Measurements from ENCODE around the gene IPO4. TPM values are rescaled to one million over a fixed set of nuclear protein-coding genes. Genes with fewer than 3 reads are reported as not detected.

IPO4 gene
- total RNA-seq, 2 donors from 2014 or later = 24.9 to 30.6 TPM

DNA sequence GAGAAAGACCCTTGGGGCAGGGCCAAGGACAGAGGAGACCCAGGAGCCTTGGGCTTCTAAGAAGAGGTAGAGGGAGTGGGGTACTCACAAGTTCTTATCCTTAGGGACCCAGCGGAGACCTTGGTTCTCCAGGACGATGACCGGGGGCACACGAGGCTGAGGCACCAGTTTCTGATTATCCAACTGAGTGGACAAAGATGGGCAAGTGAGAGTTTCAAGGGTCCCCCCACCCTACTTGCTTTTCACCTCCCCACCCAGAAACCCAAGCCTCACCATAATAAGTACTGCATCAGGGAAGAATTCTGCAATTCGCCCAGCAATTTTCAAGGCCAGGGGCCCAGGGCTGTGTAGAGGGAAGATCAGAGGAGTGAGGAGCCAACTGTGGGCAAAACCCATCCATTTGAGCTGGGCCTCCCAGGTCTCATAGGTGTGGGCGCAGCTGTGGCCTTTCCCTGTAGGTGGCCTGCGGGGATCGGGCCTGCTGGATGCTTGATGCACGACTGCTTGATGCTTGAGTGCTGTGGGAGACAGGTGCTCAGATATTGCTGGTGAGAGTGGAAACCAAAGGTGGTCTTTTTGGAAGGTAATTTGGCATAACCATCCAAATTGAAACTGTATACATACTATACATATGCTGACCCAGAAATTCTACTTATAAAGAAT, 49.2 kb downstream of the IPO4 start:
- intact Hi-C loops (cut with DNase I) = no loop called here
- no peak for DNase-seq (ENCODE audit: low spot score)

DNA sequence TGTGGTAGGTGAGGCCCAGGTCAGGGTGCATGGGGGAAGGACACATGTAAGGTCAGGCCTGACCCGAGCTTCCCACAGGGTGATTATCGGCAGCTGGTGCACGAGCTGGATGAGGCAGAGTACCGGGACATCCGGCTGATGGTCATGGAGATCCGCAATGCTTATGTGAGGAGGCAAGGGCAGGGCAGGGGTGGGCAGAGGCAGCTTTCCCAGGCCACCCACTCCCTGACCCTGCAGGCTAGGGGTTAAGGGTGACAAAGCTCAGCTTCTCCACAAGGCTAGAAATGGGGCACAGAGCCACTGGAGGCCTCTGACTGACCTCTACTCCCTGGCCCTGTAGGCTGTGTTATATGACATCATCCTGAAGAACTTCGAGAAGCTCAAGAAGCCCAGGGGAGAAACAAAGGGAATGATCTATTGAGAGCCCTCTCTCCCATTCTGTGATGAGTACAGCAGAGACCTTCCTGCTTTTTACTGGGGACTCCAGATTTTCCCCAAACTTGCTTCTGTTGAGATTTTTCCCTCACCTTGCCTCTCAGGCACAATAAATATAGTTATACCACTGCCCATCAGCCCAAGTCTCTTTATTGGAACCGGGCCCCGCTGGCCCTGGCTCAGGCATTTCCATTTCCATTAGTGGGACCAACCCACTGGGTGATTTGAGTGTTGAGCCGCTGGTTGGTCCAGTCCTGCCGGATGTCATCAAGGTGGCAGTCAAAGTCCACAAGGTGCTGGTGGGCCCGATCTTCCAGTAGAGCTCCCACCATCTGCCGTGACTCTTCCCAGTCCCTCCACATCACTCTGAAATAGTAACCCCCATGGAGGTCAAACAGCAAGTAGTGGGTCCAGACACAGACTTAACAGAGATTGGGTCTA, 50.0 kb downstream of the IPO4 start:
- intact Hi-C loops (cut with DNase I) = no loop called here
- no peak for DNase-seq (ENCODE audit: low spot score)

DNA sequence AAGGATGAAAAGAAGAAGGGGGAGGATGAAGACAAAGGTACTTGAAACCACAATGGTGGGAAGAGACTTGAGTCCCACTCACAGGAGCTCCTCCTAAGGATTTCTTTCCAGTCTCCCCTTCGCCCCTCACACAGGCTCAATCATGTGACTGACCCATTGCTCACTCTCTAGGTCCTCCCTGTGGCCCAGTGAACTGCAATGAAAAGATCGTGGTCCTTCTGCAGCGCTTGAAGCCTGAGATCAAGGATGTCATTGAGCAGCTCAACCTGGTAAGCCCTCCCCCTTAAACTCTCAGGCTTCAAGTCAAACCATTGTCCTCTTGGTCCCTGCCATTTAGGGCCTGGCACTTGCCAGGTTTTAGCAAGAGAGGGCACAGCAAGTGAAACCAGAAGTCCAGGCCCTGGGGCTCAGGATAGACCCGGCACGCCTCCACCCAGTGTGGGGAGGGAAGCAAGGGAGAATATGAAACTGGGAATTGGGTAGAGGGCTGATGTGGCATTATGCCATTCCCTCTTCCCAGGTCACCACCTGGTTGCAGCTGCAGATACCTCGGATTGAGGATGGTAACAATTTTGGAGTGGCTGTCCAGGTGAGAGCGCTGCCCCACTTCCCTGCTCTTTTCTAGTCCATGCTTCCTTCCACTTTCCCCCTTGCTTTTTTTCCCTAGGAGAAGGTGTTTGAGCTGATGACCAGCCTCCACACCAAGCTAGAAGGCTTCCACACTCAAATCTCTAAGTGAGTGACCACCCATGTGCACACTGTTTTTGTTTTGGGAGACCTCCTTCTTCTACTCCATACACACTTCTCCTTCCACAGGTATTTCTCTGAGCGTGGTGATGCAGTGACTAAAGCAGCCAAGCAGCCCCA, 50.9 kb downstream of the IPO4 start:
- intact Hi-C loops (cut with DNase I) = no loop called here
- no peak for DNase-seq (ENCODE audit: low spot score)

DNA sequence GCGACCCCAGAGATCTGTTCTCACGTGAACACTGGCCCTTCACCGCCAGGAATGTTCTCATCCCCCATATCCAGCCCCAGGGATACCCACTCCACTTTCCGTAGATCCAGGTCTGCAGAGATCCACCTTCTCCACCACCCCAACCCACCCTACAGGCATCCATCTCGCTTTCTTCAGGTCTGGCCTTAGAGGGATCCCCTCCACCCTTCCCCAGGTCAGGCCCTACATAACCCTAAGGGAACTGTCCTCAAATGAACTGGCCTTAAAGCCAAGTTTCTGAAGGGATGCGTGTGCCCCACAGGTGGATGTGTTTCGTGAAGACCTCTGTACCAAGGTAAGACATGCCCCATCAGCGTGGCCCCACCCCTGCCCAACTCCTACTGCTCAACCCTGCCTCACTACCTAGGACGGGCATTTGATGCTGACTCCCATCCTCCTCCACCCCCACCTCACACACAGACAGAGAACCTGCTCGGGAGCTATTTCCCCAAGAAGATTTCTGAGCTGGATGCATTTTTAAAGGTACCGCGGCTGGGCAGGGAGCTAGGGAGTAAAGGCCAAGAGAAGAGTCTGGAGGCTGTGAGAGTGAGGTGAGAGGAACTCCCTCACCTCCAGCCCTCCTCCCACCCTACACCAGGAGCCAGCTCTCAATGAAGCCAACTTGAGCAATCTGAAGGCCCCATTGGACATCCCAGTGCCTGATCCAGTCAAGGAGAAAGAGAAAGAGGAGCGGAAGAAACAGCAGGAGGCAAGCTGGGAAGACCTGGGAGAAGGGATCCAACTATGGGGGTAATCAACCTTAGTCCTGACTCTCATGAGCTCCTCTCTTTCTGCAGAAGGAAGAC, 51.7 kb downstream of the IPO4 start:
- no peak for DNase-seq (ENCODE audit: low spot score)

GRCh38 chr14:24135834-24136683, 52.6 kb downstream of the IPO4 start, which contains the start of gene PSME1:
Gene PSME1, plus strand, starts transcription at chr14:24136194. Its CDS starts 69 bp downstream, at chr14:24136263.
- peak; percentile 98 for DNase-seq (ENCODE audit: low spot score)
- intact Hi-C loops (cut with DNase I) = no loop called here

More for the DNA sequence above, 51.7 kb downstream of the IPO4 start:
- intact Hi-C loops (cut with DNase I) = no loop called here

GRCh38 chr14:24135584-24135833, 53.1 kb downstream of the IPO4 start:
- DNase-seq (ENCODE audit: low spot score) = peak; percentile 80
- intact Hi-C loops (cut with DNase I) = no loop called here

GRCh38 chr14:24133735-24134134, 54.9 kb downstream of the IPO4 start:
- intact Hi-C loops (cut with DNase I) = no loop called here
- no peak for DNase-seq (ENCODE audit: low spot score)

GRCh38 chr14:24132976-24133375, 55.6 kb downstream of the IPO4 start:
- no peak for DNase-seq (ENCODE audit: low spot score)
- intact Hi-C loops (cut with DNase I) = no loop called here

GRCh38 chr14:24132061-24132685, 56.4 kb downstream of the IPO4 start:
- no peak for DNase-seq (ENCODE audit: low spot score)
- intact Hi-C loops (cut with DNase I) = no loop called here

GRCh38 chr14:24131549-24131966, 57.1 kb downstream of the IPO4 start:
- DNase-seq (ENCODE audit: low spot score) = no peak
- intact Hi-C loops (cut with DNase I) = no loop called here

GRCh38 chr14:24130717-24131548, 57.7 kb downstream of the IPO4 start:
- no peak for DNase-seq (ENCODE audit: low spot score)
- intact Hi-C loops (cut with DNase I) = no loop called here

- DNase-seq (ENCODE audit: low spot score) = no peak
- intact Hi-C loops (cut with DNase I) = no loop called here
These were observed 58.3 kb downstream of the IPO4 start, which contains the start of gene FITM1 for GRCh38 chr14:24130380-24130716. Gene FITM1, plus strand, starts transcription at chr14:24130659. Its CDS starts 905 bp downstream, at chr14:24131564.

Small RNA genes lying within 50 kb of the gene (microRNA-seq; reads per million reads assigned to microRNA genes)
- 0 reads per million in 2 donors for gene MIR7703 (ENCODE audit: borderline microRNAs expressed in 2 of 2)

Other genes with a start within 250 kb of the IPO4 start
- 10 to 100 TPM; 15.4 to 16.9 TPM for gene DHRS4, start 235.0 kb downstream of the IPO4 start, total RNA-seq
- 10 to 100 TPM; 15.1 to 16.9 TPM for gene DHRS4L2, start 199.9 kb downstream of the IPO4 start, total RNA-seq
- under 1 TPM; 0.14 to 0.23 TPM for gene CARMIL3, start 136.8 kb downstream of the IPO4 start, total RNA-seq
- gene CPNE6, start 117.3 kb downstream of the IPO4 start, total RNA-seq = 1 to 10 TPM in 1 of 2 donors, under 1 TPM in 1; 0.32 to 1.3 TPM
- 10 to 100 TPM; 18.8 to 27.4 TPM for gene PCK2, start 94.5 kb downstream of the IPO4 start, total RNA-seq
- gene DCAF11, start 74.0 kb downstream of the IPO4 start, total RNA-seq = 10 to 100 TPM; 32.2 to 37.1 TPM
- gene NRL, start 73.9 kb downstream of the IPO4 start, total RNA-seq = 1 to 10 TPM; 1.1 to 1.4 TPM
- gene FITM1, start 58.2 kb downstream of the IPO4 start, total RNA-seq = under 1 TPM in 1 of 2 donors, not detected in 1; 0.38 TPM
- gene PSME1, start 52.6 kb downstream of the IPO4 start, total RNA-seq = 100 to 1,000 TPM; 114 to 119 TPM
- gene EMC9, start 47.2 kb downstream of the IPO4 start, total RNA-seq = 10 to 100 TPM; 10.9 to 14.2 TPM
- gene PSME2, start 42.2 kb downstream of the IPO4 start, total RNA-seq = 10 to 100 TPM; 72.6 to 97.7 TPM
- gene RNF31, start 41.3 kb downstream of the IPO4 start, total RNA-seq = 10 to 100 TPM; 34.9 to 53.7 TPM
- gene IRF9, start 27.6 kb downstream of the IPO4 start, total RNA-seq = 10 to 100 TPM; 53.7 to 92.4 TPM
- gene REC8, start 16.7 kb downstream of the IPO4 start, total RNA-seq = 1 to 10 TPM; 8.0 to 9.4 TPM
- 10 to 100 TPM; 30.1 to 35.2 TPM for gene TM9SF1, start 6.6 kb upstream of the IPO4 start, total RNA-seq
- gene TSSK4, start 16.9 kb upstream of the IPO4 start, total RNA-seq = not detected
- gene CHMP4A, start 24.7 kb upstream of the IPO4 start, total RNA-seq = 10 to 100 TPM; 41.8 to 42.7 TPM
- 10 to 100 TPM; 22.1 to 23.1 TPM for gene MDP1, start 27.2 kb upstream of the IPO4 start, total RNA-seq
- gene NEDD8, start 43.6 kb upstream of the IPO4 start, total RNA-seq = 100 to 1,000 TPM; 121 to 125 TPM
- 10 to 100 TPM; 34.4 to 42.0 TPM for gene GMPR2, start 44.1 kb upstream of the IPO4 start, total RNA-seq
- 10 to 100 TPM; 77.8 to 85.1 TPM for gene TINF2, start 53.8 kb upstream of the IPO4 start, total RNA-seq
- gene TGM1, start 74.4 kb upstream of the IPO4 start, total RNA-seq = 1 to 10 TPM in 1 of 2 donors, under 1 TPM in 1; 0.14 to 1.7 TPM
- gene RABGGTA, start 82.8 kb upstream of the IPO4 start, total RNA-seq = 10 to 100 TPM; 14.5 to 17.3 TPM
- 10 to 100 TPM; 14.0 to 17.9 TPM for gene DHRS1, start 111.0 kb upstream of the IPO4 start, total RNA-seq
- gene NOP9, start 111.0 kb upstream of the IPO4 start, total RNA-seq = 10 to 100 TPM; 19.2 to 20.9 TPM
- 10 to 100 TPM; 10.1 to 10.8 TPM for gene CIDEB, start 119.2 kb upstream of the IPO4 start, total RNA-seq
- 1 to 10 TPM; 2.5 to 4.0 TPM for gene LTB4R2, start 121.3 kb upstream of the IPO4 start, total RNA-seq
- 1 to 10 TPM; 5.6 TPM for gene LTB4R, start 122.7 kb upstream of the IPO4 start, total RNA-seq
- gene ADCY4, start 146.3 kb upstream of the IPO4 start, total RNA-seq = 10 to 100 TPM; 35.2 to 36.0 TPM
- gene RIPK3, start 151.2 kb upstream of the IPO4 start, total RNA-seq = 1 to 10 TPM; 8.5 to 9.2 TPM
- 10 to 100 TPM; 75.1 to 87.2 TPM for gene NFATC4, start 179.4 kb upstream of the IPO4 start, total RNA-seq
- 10 to 100 TPM; 13.1 to 15.1 TPM for gene NYNRIN, start 210.2 kb upstream of the IPO4 start, total RNA-seq
- 1 to 10 TPM; 3.5 to 4.2 TPM for gene CBLN3, start 240.9 kb upstream of the IPO4 start, total RNA-seq
- gene KHNYN, start 241.1 kb upstream of the IPO4 start, total RNA-seq = 10 to 100 TPM; 41.4 to 41.8 TPM

All from posterior vena cava (tissue), 2 donors.